HepG2 (cell line): Measurements from ENCODE around the gene LRP5. TPM values are rescaled to one million over a fixed set of nuclear protein-coding genes. Genes with fewer than 3 reads are reported as not detected.
"Not testable (repeated sequence)": the region's sequence is repeated elsewhere in the genome, so short reads cannot be mapped to it uniquely, and the experiment has no call there.

Experiments used
- ATAC-seq: fragments of 200-7000 bp; cut with Tn5 transposase; 3 replicates; pipeline ENCODE4 v1.9.1; 2020; ENCODE audit warnings: mild to moderate bottlenecking, moderate library complexity
- BruUV-seq: library from RNA; stranded (reverse); fragments of 400-500 nt; replicated peaks from 2 replicates; lab custom pipeline; 2021; lab: Mats Ljungman, UMichigan
- CTCF ChIA-PET: fragments of 300-600 bp; formaldehyde crosslinking; extraction: SDS; loops from one replicate; lab custom pipeline; 2021; ENCODE audit warnings: low total read pairs, inconsistent platforms, low intra/inter-chr PET ratio; lab: Yijun Ruan, JAX
- POLR2A ChIA-PET: fragments of 350-600 bp; sonication (Branson Sonifier 250); formaldehyde crosslinking; loops from one replicate; lab custom pipeline; 2020; ENCODE audit warnings: antibody characterized with exemption, inconsistent platforms; lab: Yijun Ruan, JAX
- DNase-seq: peaks from one replicate; pipeline ENCODE4 v3.0.0-alpha.2; 2015; ENCODE audit warnings: low spot score
- FAIRE-seq: peaks from 3 replicates; lab custom pipeline; 2011; peaks lifted over from hg19 to GRCh38; lab: Jason Lieb, UNC
- H2AFZ ChIP-seq: one replicate; pipeline ENCODE4 v1.6.1; 2011; ENCODE audit warnings: low read length, inconsistent platforms
- H3K27ac ChIP-seq: fragments of 300-600 bp; 3 replicates; pipeline ENCODE4 v1.8.0; 2011; ENCODE audit warnings: mixed run types, mild to moderate bottlenecking, mixed read lengths, low read length, inconsistent platforms; ENCODE audit not compliant: insufficient read depth; ENCODE audit errors: extremely low read length
- H3K27me3 ChIP-seq, 2 experiments: fragments of 200-600 bp in 1 of 2; 2 replicates in 1 of 2; 3 replicates in 1 of 2; pipeline versions ENCODE4 v1.6.0 to v1.8.0; 2011; ENCODE audit warnings: low read length in 2 of 2, mild to moderate bottlenecking in 2 of 2, moderate library complexity in 2 of 2, inconsistent platforms in 1 of 2; ENCODE audit not compliant: insufficient read depth in 2 of 2, control insufficient read depth in 1 of 2
- H3K36me3 ChIP-seq, 2 experiments: fragments of 200-600 bp in 1 of 2; replicated peaks in 1 of 2; 2 replicates in 1 of 2; 3 replicates in 1 of 2; pipeline versions ENCODE4 v1.5.1 to v1.8.0; 2011; ENCODE audit warnings: low read length in 2 of 2, inconsistent platforms in 1 of 2; ENCODE audit not compliant: insufficient read depth in 2 of 2, control insufficient read depth in 1 of 2
- H3K4me1 ChIP-seq: 2 replicates; pipeline ENCODE4 v1.5.1; 2012; ENCODE audit warnings: low read length, inconsistent platforms; ENCODE audit not compliant: insufficient read depth
- H3K4me2 ChIP-seq: 2 replicates; pipeline ENCODE4 v1.6.0; 2011; ENCODE audit warnings: low read depth, low read length, inconsistent platforms
- H3K4me3 ChIP-seq, 3 experiments: fragments of 200-600 bp in 1 of 3; sonication (generic), shearing (Covaris generic) in 1 of 3; replicated peaks in 1 of 3; 2 replicates each; pipeline ENCODE4 v1.5.1; 2011 to 2016; ENCODE audit warnings: low read length in 3 of 3, inconsistent platforms in 2 of 3, low read depth in 2 of 3, mild to moderate bottlenecking in 2 of 3, control low read depth in 1 of 3, mixed read lengths in 1 of 3; ENCODE audit not compliant: insufficient read depth in 1 of 3
- H3K79me2 ChIP-seq: one replicate; pipeline ENCODE4 v1.6.1; 2011; ENCODE audit warnings: low read length, inconsistent platforms; ENCODE audit not compliant: insufficient read depth
- H3K9ac ChIP-seq: 2 replicates; pipeline ENCODE4 v1.6.0; 2011; ENCODE audit warnings: mild to moderate bottlenecking, low read depth, low read length, inconsistent platforms; ENCODE audit not compliant: insufficient read depth
- H3K9me3 ChIP-seq: 2 replicates; pipeline ENCODE4 v1.5.1; 2012; ENCODE audit warnings: mild to moderate bottlenecking, low read length
- H4K20me1 ChIP-seq: 2 replicates; pipeline ENCODE4 v1.6.0; 2011; ENCODE audit warnings: inconsistent platforms, mild to moderate bottlenecking, low read length, moderate library complexity; ENCODE audit not compliant: insufficient read depth
- ATF7-NPFF ChIP-seq: sonication (generic); formaldehyde crosslinking; IDR thresholded peaks from 2 replicates; pipeline ENCODE4 v1.8.1; 2023; ENCODE audit warnings: mild to moderate bottlenecking, low read depth, missing genetic modification reagents, moderate library complexity
- MAFK ChIP-seq, 2 experiments: IDR thresholded peaks in 1 of 2; conservative IDR thresholded peaks in 1 of 2; 2 replicates each; pipeline ENCODE4 v1.6.1; 2011; ENCODE audit warnings: improper control_type of control experiment in 2 of 2, low read length in 2 of 2
- NBN ChIP-seq: fragments of 450-650 bp; conservative IDR thresholded peaks from 2 replicates; pipeline ENCODE4 v1.6.1; 2017
- TEAD3 ChIP-seq: optimal IDR thresholded peaks from 2 replicates; pipeline ENCODE3; 2016; ENCODE audit warnings: borderline replicate concordance
- THRA ChIP-seq: sonication (generic); formaldehyde crosslinking; IDR thresholded peaks from 2 replicates; pipeline ENCODE4 v1.4.0; 2020; ENCODE audit warnings: missing genetic modification reagents, borderline replicate concordance
- ZMYM2 ChIP-seq: sonication (generic); formaldehyde crosslinking; IDR thresholded peaks from 2 replicates; pipeline ENCODE4 v1.8.0; 2022; ENCODE audit warnings: mild to moderate bottlenecking, missing genetic modification reagents
- ZNF460 ChIP-seq: sonication (generic); formaldehyde crosslinking; IDR thresholded peaks from 2 replicates; pipeline ENCODE4 v1.5.1; 2020; ENCODE audit warnings: missing genetic modification reagents, mild to moderate bottlenecking, borderline replicate concordance
- WGBS: methylation state at CpG from one replicate; pipeline ENCODE4 v1.1.6; 2017; ENCODE audit warnings: low lambda C conversion rate; 5-methylcytosine and 5-hydroxymethylcytosine counted together
- in situ Hi-C: cut with HindIII; loops from 2 replicates; pipeline ENCODE4 v1.10.0; 2017; ENCODE audit warnings: low pct_unique_long_range_greater_than_20kb; ENCODE audit not compliant: extremely low pct_ligation_motif_present
- intact Hi-C: fragments of 100-400 bp; cut with micrococcal nuclease; formaldehyde crosslinking; loops from one replicate; pipeline ENCODE4 v1.10.0; 2022; ENCODE audit not compliant: unreplicated experiment
- polyA plus RNA-seq, 8 experiments: library from polyadenylated mRNA; depleted of rRNA in 3 of 8; stranded (reverse) in 7 of 8; unstranded in 1 of 8; fragments of >200 nt; fragmentation: Illumina TruSeq in 4 of 8; extraction: Trizol in 4 of 8; gene quantifications; 2 replicates each; pipeline versions ENCODE4 v1.2.1 to v1.2.3, GENCODE V29; 2011 to 2016; ENCODE audit warnings: low read depth in 4 of 8, missing spikeins in 1 of 8, mixed read lengths in 1 of 8; ENCODE audit not compliant: insufficient read depth in 1 of 8
- total RNA-seq, 5 experiments: library from RNA; depleted of rRNA; stranded (reverse); fragments of >200 nt; fragmentation: Illumina TruSeq; extraction: Trizol; gene quantifications; 2 replicates each; pipeline ENCODE4 v1.2.3, GENCODE V29; 2016; ENCODE audit warnings: low read depth in 1 of 5

LRP5 gene
- total and polyA plus RNA-seq, 2 of the 13 experiments (the other 11 are each of a cell fraction or from before 2014, with no cell fraction given): 40.4 to 64.0 TPM

GRCh38 chr11:68457898-68458249, 145.5 kb downstream of the LRP5 start (continued):
- TF ChIP-seq TEAD3 (CRISPR knock-in tag): peak; percentile 26
- TF ChIP-seq THRA (CRISPR knock-in tag): no peak
- no peak for TF ChIP-seq NBN

DNA sequence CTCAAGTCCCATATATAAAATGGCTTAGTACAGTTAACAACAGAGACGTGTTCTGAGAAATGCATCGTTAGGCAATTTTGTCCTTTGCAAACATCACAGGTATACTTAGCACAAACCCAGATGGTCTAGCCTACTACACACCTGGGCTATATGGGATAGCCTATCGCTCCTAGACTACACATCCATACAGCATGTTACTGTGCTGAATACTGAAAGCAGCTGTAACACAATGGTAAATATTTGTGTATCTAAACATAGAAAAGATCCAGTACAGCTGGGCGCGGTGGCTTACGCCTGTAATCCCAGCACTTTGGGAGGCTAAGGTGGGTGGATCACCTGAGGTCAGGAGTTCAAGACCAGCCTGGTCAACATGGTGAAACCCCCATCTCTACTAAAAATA, 145.9 kb downstream of the LRP5 start:
- FAIRE-seq, in situ Hi-C loops: not testable (repeated sequence)

More for the DNA sequence above, 145.9 kb downstream of the LRP5 start:
- H2AFZ ChIP-seq: peak overlapping the region; percentile 68
- peak overlapping the region; percentile 33; the same call in 1 of the 2 replicates for H3K9ac ChIP-seq
- H3K27me3 ChIP-seq, H3K9me3 ChIP-seq, BruUV-seq, CTCF ChIA-PET, DNase-seq, intact Hi-C loops, H3K36me3 ChIP-seq, H3K27ac ChIP-seq, ATAC-seq, POLR2A ChIA-PET: not testable (repeated sequence)
- peaks cover 20% of the 10 kb centered on the region for H4K20me1 ChIP-seq
- TF ChIP-seq ZNF460 (CRISPR knock-in tag): peak; percentile 70; the same call in 1 of the 2 replicates
- peak; percentile 79 for TF ChIP-seq ZMYM2 (CRISPR knock-in tag)
- 0 out of 2 replicates have a peak, but pooled peaks have one; percentile 29 for TF ChIP-seq ATF7-NPFF (CRISPR knock-in tag)
- 0 out of 4 replicates have a peak, but pooled peaks of 1 of the 2 experiments have one; percentile 28 for TF ChIP-seq MAFK (conservative IDR thresholded peaks at IDR 0.05 in 1 of 2, IDR thresholded peaks at IDR 0.05 in 1 of 2; ENCODE audit: low read length in 2 of 2)
- H3K4me3 ChIP-seq: peak overlapping the region; percentile 9 to 61 (median 20); a peak in 3 of 6 replicates
- H3K4me2 ChIP-seq: peak overlapping the region; percentile 81
- peaks cover 71% of the 10 kb centered on the region for H3K4me1 ChIP-seq
- peaks cover 24% of the 10 kb centered on the region for H3K79me2 ChIP-seq
- WGBS: 6% methylated on average over 5 of the region's 6 CpGs
